NCI-H1436 (cell line): ENCODE data around the gene CEP70.
"Not testable (repeated sequence)": the region's sequence is repeated elsewhere in the genome, so short reads cannot be mapped to it uniquely, and the experiment has no call there.

Source experiments
- DNase-seq: peaks from one replicate; lab custom pipeline; 2025; lab: John Stamatoyannopoulos, UW

Gene CEP70

DNA sequence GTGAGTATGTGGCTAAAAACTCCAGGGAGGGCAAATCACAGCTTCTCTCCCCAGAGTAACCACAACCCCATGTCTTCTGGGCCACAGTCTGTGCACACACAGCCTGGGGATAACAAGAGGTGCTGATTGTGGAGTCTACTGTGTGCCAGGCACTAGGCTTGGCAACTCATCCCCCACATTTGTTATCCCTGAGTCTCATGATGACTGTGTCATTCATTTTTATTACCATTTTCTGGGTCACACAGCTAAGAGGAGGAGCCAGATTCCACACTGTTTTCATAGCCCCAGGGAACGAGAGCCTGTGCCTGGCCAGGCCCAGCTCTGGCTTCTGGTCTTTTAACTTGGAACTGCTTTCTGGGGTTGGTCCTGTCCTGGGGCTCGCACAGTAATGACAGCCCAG lies 125.2 kb downstream of the CEP70 start:
- DNase-seq, result no peak

- no peak for DNase-seq
These were observed 125.6 kb downstream of the CEP70 start for GRCh38 chr3:138468451-138468850.

GRCh38 chr3:138467931-138468330 lies 126.1 kb downstream of the CEP70 start:
- DNase-seq, result no peak

DNA sequence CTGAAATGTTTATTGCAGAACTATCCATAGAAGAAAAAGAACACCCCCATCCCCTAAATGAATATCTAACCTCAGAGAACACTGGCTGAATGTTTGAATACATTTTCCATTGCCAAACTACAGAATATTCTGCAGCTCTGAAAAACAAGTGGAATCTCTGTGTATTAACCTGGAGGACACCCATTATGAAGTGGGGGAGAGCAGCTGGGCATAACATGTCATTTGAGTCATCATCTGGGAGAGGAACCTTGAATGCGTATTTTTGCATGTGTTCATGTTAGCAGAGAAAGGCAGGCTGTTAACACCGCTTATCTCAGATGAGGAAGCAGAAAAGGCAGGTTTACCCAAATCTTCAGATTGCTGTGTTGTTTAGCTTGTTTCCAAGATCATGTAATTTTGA lies 128.1 kb downstream of the CEP70 start:
- DNase-seq, result no peak

DNA sequence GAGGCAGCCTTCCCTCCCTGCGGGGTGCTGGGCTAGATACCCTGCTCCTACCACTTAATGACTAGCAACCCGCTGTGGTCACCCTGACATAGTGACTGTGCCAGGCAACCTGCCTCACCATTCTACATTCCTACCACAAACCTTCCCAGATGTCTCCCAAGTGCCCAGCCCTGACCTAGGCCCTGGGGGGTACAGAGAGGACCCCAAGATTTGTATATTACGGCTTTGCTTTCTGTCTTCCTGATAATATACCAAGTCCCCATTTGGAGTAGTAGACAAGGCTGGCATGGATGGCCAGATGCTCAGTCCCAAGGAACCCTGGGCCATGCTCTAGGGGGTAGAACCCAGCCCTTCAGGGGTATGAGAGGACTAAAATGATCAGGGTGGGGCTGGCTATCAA lies 128.6 kb downstream of the CEP70 start:
- no peak for DNase-seq

- no peak for DNase-seq
These were observed 129.6 kb downstream of the CEP70 start for GRCh38 chr3:138464491-138464860.

- DNase-seq, result no peak
These were observed 130.2 kb downstream of the CEP70 start for GRCh38 chr3:138463724-138464490.

DNA sequence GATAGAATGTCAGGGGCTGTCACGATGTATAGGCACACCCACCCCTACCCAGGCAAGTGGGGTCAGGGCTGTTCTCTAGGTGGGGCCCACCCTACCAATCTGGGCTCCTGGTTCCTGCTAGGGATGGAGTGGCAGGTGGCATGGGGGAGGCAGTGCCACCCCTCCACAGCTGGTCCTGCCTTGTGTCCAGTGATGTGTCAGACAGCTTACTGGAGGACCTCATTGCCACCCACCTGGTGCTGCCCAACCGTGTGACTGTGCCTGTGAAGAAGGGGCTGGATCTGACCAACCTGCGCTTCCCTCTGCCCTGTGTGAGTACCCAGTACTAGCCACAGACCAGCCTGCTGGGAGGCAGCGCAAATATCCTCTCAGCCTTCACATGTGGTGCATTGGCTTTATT lies 132.2 kb downstream of the CEP70 start:
- DNase-seq, result no peak

- DNase-seq, result no peak
These were observed 132.8 kb downstream of the CEP70 start for GRCh38 chr3:138461246-138461645.

DNA sequence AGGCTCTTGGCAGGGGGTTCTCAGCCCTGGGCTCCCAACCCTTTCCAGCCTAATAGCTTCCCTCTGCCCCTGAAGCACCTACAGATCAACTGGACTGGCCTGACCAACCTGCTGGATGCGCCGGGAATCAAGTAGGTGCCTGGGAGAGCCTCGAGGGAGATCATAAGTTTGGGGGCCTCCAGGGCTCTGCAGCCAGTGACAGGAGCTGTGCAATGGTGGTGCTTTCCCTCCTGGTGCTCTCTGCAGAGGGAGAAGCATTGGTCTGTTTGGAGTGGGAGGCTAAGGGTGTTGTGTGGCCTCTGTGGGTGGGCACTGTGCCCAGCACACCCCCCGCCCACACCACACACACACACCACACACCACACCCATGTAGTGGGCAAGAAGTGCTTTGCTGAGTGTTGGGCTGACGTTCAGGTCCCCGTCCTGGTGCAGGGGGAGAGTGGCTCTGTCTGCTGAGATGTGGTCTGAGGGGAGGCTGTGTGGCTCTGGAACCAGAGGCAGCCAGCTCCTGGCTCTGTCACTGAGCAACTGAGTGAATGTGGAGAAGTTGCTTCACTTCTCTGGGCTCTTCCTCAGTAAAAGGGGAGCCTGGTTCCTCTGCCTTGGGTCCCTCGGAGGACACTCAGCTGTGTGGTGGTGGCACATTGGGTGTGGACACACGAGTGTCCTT lies 133.4 kb downstream of the CEP70 start:
- DNase-seq, result no peak

DNA sequence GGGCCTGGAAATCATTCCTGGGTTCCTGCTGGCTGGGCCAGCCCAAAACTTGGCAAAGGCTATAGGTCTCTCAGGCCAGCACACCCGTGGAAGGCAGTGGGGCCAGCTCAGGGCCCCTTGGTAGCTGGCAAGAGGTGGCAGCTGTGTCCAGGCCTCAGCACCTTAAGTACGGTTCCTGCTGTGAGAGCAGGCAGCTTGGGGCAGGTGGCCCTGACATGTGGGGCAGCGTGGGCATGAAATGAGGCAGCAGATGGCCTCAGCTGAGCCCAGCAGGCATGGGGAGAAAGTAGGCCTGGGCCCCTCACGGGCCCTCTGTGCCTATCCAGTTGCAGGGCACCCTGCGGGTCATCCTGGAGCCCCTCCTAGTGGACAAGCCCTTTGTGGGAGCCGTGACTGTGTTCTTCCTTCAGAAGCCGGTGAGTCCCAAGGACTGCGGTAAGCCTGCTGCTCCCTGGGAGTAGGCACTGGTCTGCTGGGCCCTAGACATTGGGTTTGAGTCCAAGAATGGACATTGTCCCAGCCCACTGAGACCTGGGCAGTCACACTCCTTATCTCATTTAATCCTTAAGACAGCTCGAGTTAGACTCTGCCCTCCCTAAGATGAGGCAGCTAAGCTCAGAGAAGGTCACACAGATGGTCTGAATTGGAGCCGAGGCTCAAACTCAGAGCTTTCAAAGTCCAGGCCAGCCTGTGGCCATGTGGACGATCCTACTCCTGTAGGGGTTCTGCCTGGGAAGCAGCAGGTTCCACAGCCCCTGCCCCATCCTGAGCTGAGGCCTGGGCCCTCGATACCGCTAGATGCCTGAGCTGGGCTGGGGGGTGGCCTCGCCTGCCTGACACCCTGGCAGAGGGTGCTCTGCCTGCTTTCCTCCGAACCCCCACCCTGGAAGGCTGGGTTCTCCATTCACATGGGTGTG lies 134.2 kb downstream of the CEP70 start:
- no peak for DNase-seq

GRCh38 chr3:138458774-138459499 lies 135.1 kb downstream of the CEP70 start:
- no peak for DNase-seq

DNA sequence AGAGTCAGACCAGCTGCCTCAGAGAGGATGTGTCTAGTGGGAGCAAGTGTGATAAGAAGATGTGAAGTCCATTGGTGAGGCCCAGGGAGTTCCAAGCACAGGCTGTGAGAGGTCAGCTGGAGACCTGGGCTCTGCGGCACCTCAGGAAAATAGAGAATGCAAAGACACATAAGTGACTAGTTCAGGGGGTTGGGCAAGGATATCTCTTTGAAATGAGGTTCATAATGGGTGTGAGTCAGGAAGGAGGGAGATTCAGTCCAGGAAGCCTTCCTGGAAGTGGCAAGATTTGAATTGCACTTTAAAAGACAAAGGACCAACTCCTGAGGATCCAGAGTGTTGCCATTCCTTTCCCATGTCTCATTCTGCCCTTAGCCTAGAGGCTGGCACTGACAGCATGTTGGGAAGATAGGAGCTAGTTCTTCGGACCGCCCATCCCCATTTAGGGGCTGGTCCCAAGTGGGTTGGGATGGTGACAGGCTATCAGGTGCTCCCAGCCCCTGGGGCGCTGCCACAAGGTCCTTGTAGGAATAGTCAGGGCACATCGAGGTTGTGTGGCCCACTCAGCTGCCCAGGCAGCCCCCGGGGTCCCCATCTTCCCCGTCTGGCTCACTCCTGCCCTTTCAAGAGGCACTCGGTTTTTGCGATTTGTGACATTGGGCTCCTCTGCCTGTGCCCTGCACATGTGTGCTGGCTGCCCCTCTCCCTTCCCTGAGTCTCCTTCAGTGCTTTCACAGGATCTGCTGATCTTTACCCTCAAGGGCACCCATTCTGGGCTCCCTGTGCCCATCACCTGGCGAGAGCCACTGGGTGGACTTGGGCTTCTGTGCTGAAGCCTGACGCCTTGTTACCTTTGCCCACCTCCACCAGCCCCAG lies 136.0 kb downstream of the CEP70 start:
- no peak for DNase-seq

- no peak for DNase-seq
These were observed 136.8 kb downstream of the CEP70 start for GRCh38 chr3:138456961-138457862.

DNA sequence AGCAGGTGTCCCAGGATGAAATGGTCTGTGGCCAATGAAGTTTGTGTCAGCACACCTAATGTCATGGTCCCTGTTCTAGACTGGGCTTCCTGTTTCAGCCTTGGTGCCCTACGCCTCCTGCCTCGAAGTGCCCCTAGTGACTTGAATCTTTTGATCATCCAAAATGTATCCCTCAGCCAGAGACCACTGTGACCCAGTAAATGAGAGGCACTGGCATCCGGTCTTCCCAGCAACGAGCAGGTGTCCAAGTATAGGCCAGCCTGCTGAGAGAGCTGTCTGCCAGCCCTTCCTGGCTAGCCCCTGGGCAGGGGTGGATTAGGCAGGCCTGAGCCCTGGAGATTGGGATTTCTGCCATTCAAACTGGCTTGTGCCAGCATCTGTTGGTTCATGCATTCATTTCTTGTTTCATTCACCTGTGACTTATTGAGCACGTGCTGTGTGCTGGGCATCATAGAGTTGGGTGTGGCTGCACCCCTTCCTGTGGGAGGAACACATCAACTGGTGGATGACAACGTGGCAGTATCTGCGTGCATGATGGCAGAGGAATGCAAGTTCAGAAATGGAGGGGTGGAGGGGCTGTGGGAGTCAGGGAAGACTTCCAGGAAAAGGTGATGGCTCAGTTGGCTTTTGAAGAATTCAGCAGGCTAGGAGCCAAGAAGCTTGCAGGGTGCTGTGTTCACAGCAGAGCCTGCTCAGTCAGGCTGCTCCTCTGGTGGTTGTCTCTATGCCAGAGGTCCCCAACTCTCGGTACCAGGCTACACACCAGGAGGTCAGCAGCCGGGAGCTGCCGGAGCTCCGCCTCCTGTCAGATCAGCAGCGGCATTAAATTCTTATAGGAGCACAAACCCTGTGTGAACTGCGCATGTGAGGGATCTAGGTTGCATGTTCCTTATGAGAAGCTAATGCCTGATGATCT lies 138.0 kb downstream of the CEP70 start:
- no peak for DNase-seq

- not testable (repeated sequence) for DNase-seq
These were observed 140.1 kb downstream of the CEP70 start for GRCh38 chr3:138453940-138454339.

DNA sequence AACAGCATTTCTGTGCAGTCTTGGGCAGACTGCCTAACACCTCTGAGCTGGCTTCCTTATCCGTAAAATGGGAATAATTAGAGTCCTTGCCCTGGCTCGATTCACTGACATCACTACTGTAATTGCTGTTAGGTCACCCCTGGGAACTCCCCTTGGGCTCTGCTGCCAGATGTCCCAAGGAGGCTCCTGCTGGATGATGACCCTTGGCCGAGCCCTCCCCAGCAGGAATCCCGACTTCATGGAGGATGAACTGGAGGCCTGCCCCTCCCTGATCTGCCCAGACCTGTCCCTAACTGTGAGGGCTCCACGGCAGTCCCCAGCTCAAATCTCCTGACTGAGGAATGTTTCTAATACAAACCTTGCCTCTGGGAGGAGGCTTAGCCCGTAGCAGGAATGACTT lies 141.6 kb downstream of the CEP70 start:
- no peak for DNase-seq

DNA sequence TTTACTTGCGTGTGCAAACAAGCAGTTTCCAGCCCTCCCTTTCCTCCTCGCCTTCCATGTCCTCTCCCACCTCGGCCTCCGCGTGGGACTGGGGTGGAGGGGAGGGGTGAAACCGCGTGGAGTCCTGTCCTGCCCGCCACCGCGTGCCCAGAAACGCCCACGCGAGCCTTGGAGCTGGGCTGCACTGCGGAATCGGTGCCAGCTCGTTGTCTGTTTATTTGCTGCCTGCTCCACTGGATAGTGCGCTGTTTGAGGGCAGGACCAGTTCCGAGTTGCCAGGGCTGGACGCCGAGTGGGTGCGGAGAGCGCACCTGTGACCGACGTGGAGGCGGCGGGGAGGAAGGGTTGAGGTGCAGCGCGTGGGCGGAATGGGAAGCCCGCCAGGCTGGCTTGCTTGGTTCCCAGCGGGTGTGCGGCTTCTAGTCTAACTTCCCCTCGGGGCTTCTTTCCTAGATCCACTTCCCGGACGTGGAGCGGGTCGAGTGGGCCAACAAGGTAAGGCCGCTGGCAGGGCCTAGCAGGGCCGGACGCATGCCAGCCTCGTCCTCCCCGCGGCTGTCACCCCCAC lies 142.4 kb downstream of the CEP70 start:
- DNase-seq, result no peak
